ENCODE measurements around the gene CCL28.

The CCL28 gene

DNA sequence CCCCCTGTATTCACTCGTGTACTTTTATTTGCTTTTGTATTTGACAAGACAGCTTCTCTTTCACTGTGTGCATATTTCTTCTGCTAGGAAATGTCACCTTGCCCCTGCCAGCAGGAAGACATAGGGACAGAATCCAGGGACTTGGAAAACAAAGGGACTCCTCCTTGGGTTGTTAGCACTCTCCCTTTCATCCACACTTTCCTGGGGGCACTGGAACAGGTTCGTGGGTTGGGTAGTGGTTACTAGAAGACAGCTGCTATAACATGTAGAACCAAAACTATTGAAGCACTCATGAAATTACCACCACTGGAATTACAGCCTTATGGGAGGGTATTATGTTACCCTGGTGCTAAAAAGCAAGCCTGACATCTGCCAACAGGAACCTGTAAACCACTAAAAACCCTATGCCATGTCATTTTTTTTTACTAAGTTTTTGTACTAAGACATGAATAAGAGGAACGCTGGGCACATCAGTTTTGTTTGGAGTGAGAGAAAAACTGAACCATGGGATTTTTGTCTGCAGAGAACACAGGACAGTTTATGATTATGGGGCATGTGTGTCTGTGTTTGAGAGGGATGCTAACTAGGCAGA is 4.7 kb upstream of the CCL28 start:
- Histone ChIP-seq H4K20me1 (ENCODE audit: control insufficient read depth, insufficient read depth, low read depth, low read length) (no peaks in the 10 kb centered on the region), H3F3A (ENCODE audit: control insufficient read depth, insufficient read depth) (no peaks in the 10 kb centered on the region), H3K4me2 (ENCODE audit: low read length) (no peak overlapping the region), H3K27me3 (ENCODE audit: control insufficient read depth, low read length) (no peaks in the 10 kb centered on the region), H3K4me1 (ENCODE audit: control insufficient read depth, low read length) (no peaks in the 10 kb centered on the region), H3K9me3 (ENCODE audit: control insufficient read depth, insufficient read depth, low read length) (no peaks in the 10 kb centered on the region), H3K36me3 (ENCODE audit: control insufficient read depth, low read length) (no peaks in the 10 kb centered on the region), H3K79me2 (ENCODE audit: control insufficient read depth, low read length) (no peaks in the 10 kb centered on the region), H3K4me3 (ENCODE audit: low read length) (no peak overlapping the region), H3K27ac (ENCODE audit: low read depth, low read length) (no peak overlapping the region), H3K9me2 (replicated peaks; ENCODE audit: control insufficient read depth, low read length) (no peaks in the 10 kb centered on the region)
- no peak for TF ChIP-seq EZH2phosphoT487 (IDR thresholded peaks at IDR 0.05; ENCODE audit: borderline replicate concordance, low read length)
- no peak for TF ChIP-seq CTCF (IDR thresholded peaks at IDR 0.05; ENCODE audit: low read depth, low read length, poor library complexity, severe bottlenecking)

- no peak overlapping the region for H3K4me3 ChIP-seq (ENCODE audit: low read length)
- no peaks in the 10 kb centered on the region for H3F3A ChIP-seq (ENCODE audit: control insufficient read depth, insufficient read depth)
- H3K9me3 ChIP-seq (ENCODE audit: control insufficient read depth, insufficient read depth, low read length) = no peaks in the 10 kb centered on the region
- no peaks in the 10 kb centered on the region for H3K9me2 ChIP-seq (replicated peaks; ENCODE audit: control insufficient read depth, low read length)
- H3K4me1 ChIP-seq (ENCODE audit: control insufficient read depth, low read length) = no peaks in the 10 kb centered on the region
- no peaks in the 10 kb centered on the region for H4K20me1 ChIP-seq (ENCODE audit: control insufficient read depth, insufficient read depth, low read depth, low read length)
- TF ChIP-seq CTCF (IDR thresholded peaks at IDR 0.05; ENCODE audit: low read depth, low read length, poor library complexity, severe bottlenecking) = no peak
- no peak for TF ChIP-seq EZH2phosphoT487 (IDR thresholded peaks at IDR 0.05; ENCODE audit: borderline replicate concordance, low read length)
- H3K36me3 ChIP-seq (ENCODE audit: control insufficient read depth, low read length) = no peaks in the 10 kb centered on the region
- H3K27ac ChIP-seq (ENCODE audit: low read depth, low read length) = no peak overlapping the region
- H3K27me3 ChIP-seq (ENCODE audit: control insufficient read depth, low read length) = no peaks in the 10 kb centered on the region
- H3K79me2 ChIP-seq (ENCODE audit: control insufficient read depth, low read length) = no peaks in the 10 kb centered on the region
- no peak overlapping the region for H3K4me2 ChIP-seq (ENCODE audit: low read length)
These were observed 4.0 kb upstream of the CCL28 start for GRCh38 chr5:43415935-43416802.

- TF ChIP-seq EZH2phosphoT487 (IDR thresholded peaks at IDR 0.05; ENCODE audit: borderline replicate concordance, low read length) (no peak), CTCF (IDR thresholded peaks at IDR 0.05; ENCODE audit: low read depth, low read length, poor library complexity, severe bottlenecking) (no peak)
- no peaks in the 10 kb centered on the region for H4K20me1 ChIP-seq (ENCODE audit: control insufficient read depth, insufficient read depth, low read depth, low read length)
These were observed 1.8 kb upstream of the CCL28 start for GRCh38 chr5:43413966-43414365.

More at GRCh38 chr5:43413966-43414365, 1.8 kb upstream of the CCL28 start:
- H3K9me2 ChIP-seq (replicated peaks; ENCODE audit: control insufficient read depth, low read length) = no peaks in the 10 kb centered on the region
- no peak overlapping the region for H3K4me2 ChIP-seq (ENCODE audit: low read length)
- H3K27ac ChIP-seq (ENCODE audit: low read depth, low read length) = no peak overlapping the region
- no peaks in the 10 kb centered on the region for H3K27me3 ChIP-seq (ENCODE audit: control insufficient read depth, low read length)
- no peak overlapping the region for H3K4me3 ChIP-seq (ENCODE audit: low read length)
- no peaks in the 10 kb centered on the region for H3K4me1 ChIP-seq (ENCODE audit: control insufficient read depth, low read length)
- H3K79me2 ChIP-seq (ENCODE audit: control insufficient read depth, low read length) = no peaks in the 10 kb centered on the region
- no peaks in the 10 kb centered on the region for H3F3A ChIP-seq (ENCODE audit: control insufficient read depth, insufficient read depth)
- H3K9me3 ChIP-seq (ENCODE audit: control insufficient read depth, insufficient read depth, low read length) = no peaks in the 10 kb centered on the region
- H3K36me3 ChIP-seq (ENCODE audit: control insufficient read depth, low read length) = no peaks in the 10 kb centered on the region
